WTC11 (cell line): ENCODE measurements around the gene SLC44A5. TPM values are rescaled to one million over a fixed set of nuclear protein-coding genes. Genes with fewer than 3 reads are reported as not detected.

Experiments used
- ATAC-seq: fragments of 200-7000 bp; cut with Tn5 transposase; 2 replicates; pipeline ENCODE4 v1.10.0; 2021; ENCODE audit warnings: mild to moderate bottlenecking, moderate library complexity
- CTCF ChIA-PET: fragments of 300-600 bp; sonication (Branson Sonifier 250); formaldehyde crosslinking; loops from one replicate; lab custom pipeline; 2021; ENCODE audit warnings: antibody characterized with exemption; lab: Charles Lee
- POLR2A ChIA-PET: fragments of 350-600 bp; sonication (Branson Sonifier 250); formaldehyde crosslinking; loops from one replicate; lab custom pipeline; 2021; ENCODE audit warnings: antibody characterized with exemption; lab: Charles Lee
- DNase-seq: peaks from one replicate; pipeline ENCODE4 v3.0.0; 2021; ENCODE audit warnings: low spot score
- H3K27ac Mint-ChIP-seq: 2 replicates; pipeline ENCODE4 v1.8.0; 2021; ENCODE audit warnings: mixed read lengths
- H3K27me3 Mint-ChIP-seq: 2 replicates; pipeline ENCODE4 v1.8.0; 2021; ENCODE audit warnings: low read depth, mild to moderate bottlenecking, moderate library complexity, mixed read lengths
- H3K36me3 Mint-ChIP-seq: 2 replicates; pipeline ENCODE4 v1.8.0; 2021; ENCODE audit warnings: mixed read lengths
- H3K4me1 Mint-ChIP-seq: 2 replicates; pipeline ENCODE4 v1.8.0; 2022; ENCODE audit warnings: mixed read lengths
- H3K4me3 Mint-ChIP-seq: 2 replicates; pipeline ENCODE4 v1.8.0; 2021; ENCODE audit warnings: mild to moderate bottlenecking, moderate library complexity, mixed read lengths
- H3K9me3 Mint-ChIP-seq: 2 replicates; pipeline ENCODE4 v1.8.0; 2021; ENCODE audit warnings: mixed read lengths
- ATF1 ChIP-seq: sonication (generic); formaldehyde crosslinking; IDR thresholded peaks from 2 replicates; pipeline ENCODE4 v1.8.1; 2023; ENCODE audit warnings: mild to moderate bottlenecking, moderate library complexity, missing genetic modification reagents
- CDX4 ChIP-seq: fragments of 250-450 bp; sonication (Bioruptor Pico); IDR thresholded peaks from 2 replicates; pipeline ENCODE4 v1.9.0; 2021; ENCODE audit warnings: moderate library complexity, mild to moderate bottlenecking, inconsistent platforms, borderline replicate concordance
- CREB1 ChIP-seq: sonication (generic); formaldehyde crosslinking; IDR thresholded peaks from 2 replicates; pipeline ENCODE4 v1.8.0; 2023; ENCODE audit warnings: mild to moderate bottlenecking, missing genetic modification reagents
- ELF4 ChIP-seq: sonication (generic); formaldehyde crosslinking; IDR thresholded peaks from 2 replicates; pipeline ENCODE4 v1.8.1; 2022; ENCODE audit warnings: low read depth, mild to moderate bottlenecking, moderate library complexity, missing genetic modification reagents
- ERG ChIP-seq: fragments of 250-450 bp; sonication (Bioruptor Pico); IDR thresholded peaks from 2 replicates; pipeline ENCODE4 v1.8.0; 2021; ENCODE audit warnings: mild to moderate bottlenecking
- ESRRA ChIP-seq: sonication (generic); formaldehyde crosslinking; IDR thresholded peaks from 2 replicates; pipeline ENCODE4 v1.8.1; 2022; ENCODE audit warnings: mild to moderate bottlenecking, missing genetic modification reagents, borderline replicate concordance
- ETV6 ChIP-seq: sonication (generic); formaldehyde crosslinking; IDR thresholded peaks from 2 replicates; pipeline ENCODE4 v1.8.1; 2022; ENCODE audit warnings: mild to moderate bottlenecking, missing genetic modification reagents
- FOXJ3 ChIP-seq: sonication (generic); formaldehyde crosslinking; IDR thresholded peaks from 2 replicates; pipeline ENCODE4 v1.9.0; 2021; ENCODE audit warnings: missing genetic modification reagents, mild to moderate bottlenecking, borderline replicate concordance
- FOXP1 ChIP-seq: sonication (generic); formaldehyde crosslinking; IDR thresholded peaks from 2 replicates; pipeline ENCODE4 v1.8.0; 2022; ENCODE audit warnings: missing genetic modification reagents, mild to moderate bottlenecking, moderate library complexity, borderline replicate concordance
- HMGA2 ChIP-seq: fragments of 250-450 bp; sonication (Bioruptor Pico); IDR thresholded peaks from 2 replicates; pipeline ENCODE4 v1.4.0; 2021; ENCODE audit warnings: mild to moderate bottlenecking, moderate library complexity
- HMGXB4 ChIP-seq: sonication (generic); formaldehyde crosslinking; IDR thresholded peaks from 2 replicates; pipeline ENCODE4 v1.8.1; 2023; ENCODE audit warnings: mild to moderate bottlenecking, moderate library complexity, missing genetic modification reagents
- KAT7 ChIP-seq: sonication (generic); formaldehyde crosslinking; IDR thresholded peaks from 2 replicates; pipeline ENCODE4 v1.8.1; 2023; ENCODE audit warnings: missing genetic modification reagents, mild to moderate bottlenecking, borderline replicate concordance
- MLX ChIP-seq: sonication (generic); formaldehyde crosslinking; IDR thresholded peaks from 2 replicates; pipeline ENCODE4 v1.8.1; 2023; ENCODE audit warnings: mild to moderate bottlenecking, missing genetic modification reagents, moderate library complexity
- MYBL2 ChIP-seq: sonication (generic); formaldehyde crosslinking; IDR thresholded peaks from 2 replicates; pipeline ENCODE4 v1.8.1; 2023; ENCODE audit warnings: mild to moderate bottlenecking, moderate library complexity, missing genetic modification reagents
- NFATC4 ChIP-seq: fragments of 250-450 bp; sonication (Bioruptor Pico); IDR thresholded peaks from 2 replicates; pipeline ENCODE4 v1.9.0; 2021; ENCODE audit warnings: mild to moderate bottlenecking
- NFE2L1 ChIP-seq: sonication (generic); formaldehyde crosslinking; IDR thresholded peaks from 2 replicates; pipeline ENCODE4 v1.8.1; 2023; ENCODE audit warnings: missing genetic modification reagents
- NFYB ChIP-seq: sonication (generic); formaldehyde crosslinking; conservative IDR thresholded peaks from 2 replicates; pipeline ENCODE4 v1.8.0; 2022; ENCODE audit warnings: low read depth, missing genetic modification reagents
- NR1H2 ChIP-seq: sonication (generic); formaldehyde crosslinking; IDR thresholded peaks from 2 replicates; pipeline ENCODE4 v1.9.0; 2021; ENCODE audit warnings: mild to moderate bottlenecking, moderate library complexity, missing genetic modification reagents
- NR3C1 ChIP-seq: sonication (generic); formaldehyde crosslinking; conservative IDR thresholded peaks from 2 replicates; pipeline ENCODE4 v1.8.1; 2023; ENCODE audit warnings: low read depth, mild to moderate bottlenecking, missing genetic modification reagents
- TCF7 ChIP-seq: sonication (generic); formaldehyde crosslinking; IDR thresholded peaks from 2 replicates; pipeline ENCODE4 v1.8.0; 2022; ENCODE audit warnings: mild to moderate bottlenecking, low read depth, missing genetic modification reagents, moderate library complexity
- TEAD1 ChIP-seq: sonication (generic); formaldehyde crosslinking; IDR thresholded peaks from 2 replicates; pipeline ENCODE4 v1.8.0; 2022; ENCODE audit warnings: mild to moderate bottlenecking, missing genetic modification reagents
- USF1 ChIP-seq: sonication (generic); formaldehyde crosslinking; IDR thresholded peaks from 2 replicates; pipeline ENCODE4 v1.8.0; 2022; ENCODE audit warnings: mild to moderate bottlenecking, missing genetic modification reagents
- ZBTB43 ChIP-seq: sonication (generic); formaldehyde crosslinking; IDR thresholded peaks from 2 replicates; pipeline ENCODE4 v1.8.1; 2023; ENCODE audit warnings: mild to moderate bottlenecking, missing genetic modification reagents
- ZMAT4 ChIP-seq: fragments of 250-450 bp; sonication (Bioruptor Pico); IDR thresholded peaks from 2 replicates; pipeline ENCODE4 v1.9.0; 2021; ENCODE audit warnings: mild to moderate bottlenecking
- ZNF219 ChIP-seq: sonication (generic); formaldehyde crosslinking; IDR thresholded peaks from 2 replicates; pipeline ENCODE4 v1.8.0; 2023; ENCODE audit warnings: missing genetic modification reagents, mild to moderate bottlenecking, borderline replicate concordance
- ZNF396 ChIP-seq: fragments of 250-450 bp; sonication (Bioruptor Pico); IDR thresholded peaks from 2 replicates; pipeline ENCODE4 v1.8.0; 2021; ENCODE audit warnings: mild to moderate bottlenecking, moderate library complexity, borderline replicate concordance
- total RNA-seq: library from RNA; stranded (reverse); gene quantifications from 3 replicates; pipeline ENCODE4 v1.2.3, GENCODE V29; 2021

SLC44A5 gene
- total RNA-seq, 1 experiment from 2014 or later, result 1.8 TPM

- ChIA-PET CTCF (interaction anchor here (3.3 kb wide), 1 partner anchor 12 kb away, joined by 17 read pairs; no protein-coding TSS in a partner anchor), POLR2A (no interaction called here)
- Mint-ChIP-seq H3K36me3 (no peaks in the 10 kb centered on the region), H3K4me3 (no peak overlapping the region), H3K27me3 (no peaks in the 10 kb centered on the region), H3K4me1 (peaks cover 3% of the 10 kb centered on the region; the same call in 1 of the 2 replicates), H3K27ac (no peak overlapping the region), H3K9me3 (peaks cover 3% of the 10 kb centered on the region)
- TF ChIP-seq MLX (no peak), MYBL2 (no peak), ATF1 (no peak), KAT7 (CRISPR knock-in tag) (no peak), ZNF396 (CRISPR knock-in tag) (no peak), TEAD1 (CRISPR knock-in tag) (no peak), ZBTB43 (CRISPR knock-in tag) (no peak), FOXP1 (CRISPR knock-in tag) (no peak), ETV6 (CRISPR knock-in tag) (no peak), CDX4 (CRISPR knock-in tag) (no peak), ESRRA (CRISPR knock-in tag) (no peak)
- DNase-seq (no peak), ATAC-seq (no peak)
Measured at GRCh38 chr1:75245239-75245638, 365.7 kb downstream of the SLC44A5 start.

- Mint-ChIP-seq H3K4me3 (no peak overlapping the region), H3K27me3 (no peaks in the 10 kb centered on the region), H3K4me1 (peaks cover 3% of the 10 kb centered on the region; the same call in 1 of the 2 replicates), H3K9me3 (no peaks in the 10 kb centered on the region), H3K36me3 (no peaks in the 10 kb centered on the region), H3K27ac (no peak overlapping the region)
- POLR2A ChIA-PET, result no interaction called here
- no peak for TF ChIP-seq NFYB (CRISPR knock-in tag)
- no peak for TF ChIP-seq NFE2L1 (CRISPR knock-in tag)
- TF ChIP-seq ERG (CRISPR knock-in tag), result no peak
- TF ChIP-seq CREB1 (CRISPR knock-in tag), result no peak
- ATAC-seq (no peak), DNase-seq (no peak)
- CTCF ChIA-PET, result interaction anchor here (0.8 to 3.3 kb wide), 4 partner anchors 10 to 373 kb away, joined by 3 to 17 read pairs (median 6); no protein-coding TSS in a partner anchor
Measured at GRCh38 chr1:75243124-75243523, 367.8 kb downstream of the SLC44A5 start.

GRCh38 chr1:75237316-75237715, 373.6 kb downstream of the SLC44A5 start:
- POLR2A ChIA-PET, result no interaction called here
- no peaks in the 10 kb centered on the region for H3K36me3 Mint-ChIP-seq

More at GRCh38 chr1:75237316-75237715, 373.6 kb downstream of the SLC44A5 start:
- ATAC-seq, result no peak
- DNase-seq, result no peak
- TF ChIP-seq TCF7, result no peak
- no peak for TF ChIP-seq USF1 (CRISPR knock-in tag)
- no peak for TF ChIP-seq NR1H2
- no peak for TF ChIP-seq ZMAT4 (CRISPR knock-in tag)
- TF ChIP-seq NFATC4 (CRISPR knock-in tag), result no peak
- no peak for TF ChIP-seq ELF4
- no peak for TF ChIP-seq ZNF219 (CRISPR knock-in tag)
- TF ChIP-seq KAT7 (CRISPR knock-in tag), result no peak
- no peak for TF ChIP-seq HMGA2 (CRISPR knock-in tag)
- TF ChIP-seq FOXJ3 (CRISPR knock-in tag), result no peak
- TF ChIP-seq NFE2L1 (CRISPR knock-in tag), result no peak
- no peak for TF ChIP-seq MLX
- TF ChIP-seq HMGXB4 (CRISPR knock-in tag), result no peak
- TF ChIP-seq NR3C1 (CRISPR knock-in tag), result no peak
- TF ChIP-seq ESRRA (CRISPR knock-in tag), result no peak
- no peaks in the 10 kb centered on the region for H3K4me1 Mint-ChIP-seq
- H3K27me3 Mint-ChIP-seq, result no peaks in the 10 kb centered on the region
- H3K27ac Mint-ChIP-seq, result no peak overlapping the region
- H3K9me3 Mint-ChIP-seq, result no peaks in the 10 kb centered on the region
- CTCF ChIA-PET, result interaction anchor here (1.2 kb wide), 1 partner anchor 470 kb away, joined by 3 read pairs; no protein-coding TSS in a partner anchor
- H3K4me3 Mint-ChIP-seq, result no peak overlapping the region
